Upper lobe of left lung (tissue), 6 donors: ENCODE measurements around the gene HERC3. TPM values are rescaled to one million over a fixed set of nuclear protein-coding genes. Genes with fewer than 3 reads are reported as not detected.

Source experiments
- ATAC-seq, 2 donors: fragments of 200-7000 bp; cut with Tn5 transposase; one replicate each; pipeline ENCODE4 v1.9.1; 2022; ENCODE audit warnings: mild to moderate bottlenecking in 2 of 2, moderate library complexity in 2 of 2; ENCODE audit not compliant: low FRiP score in 2 of 2
- DNase-seq, 2 donors: peaks; one replicate each; pipeline ENCODE4 v3.0.0-alpha.2; 2019 to 2020
- H3K27ac ChIP-seq, 4 donors: fragments of 200-600 bp; sonication (generic); one replicate each; pipeline ENCODE4 v1.5.1; 2016 to 2019
- H3K27me3 ChIP-seq, 4 donors: fragments of 200-600 bp; sonication (generic); one replicate each; pipeline ENCODE4 v1.5.1; 2017 to 2019
- H3K36me3 ChIP-seq, 4 donors: fragments of 200-600 bp; sonication (generic); one replicate each; pipeline ENCODE4 v1.5.1; 2016 to 2019
- H3K4me1 ChIP-seq, 4 donors: fragments of 200-600 bp; sonication (generic); one replicate each; pipeline ENCODE4 v1.5.1; 2018 to 2019
- H3K4me3 ChIP-seq, 4 donors: fragments of 200-600 bp; sonication (generic); one replicate each; pipeline ENCODE4 v1.5.1; 2017 to 2019; ENCODE audit warnings: mild to moderate bottlenecking in 2 of 4, moderate library complexity in 1 of 4
- H3K9me3 ChIP-seq, 4 donors: fragments of 200-600 bp; sonication (generic); one replicate each; pipeline ENCODE4 v1.5.1; 2018 to 2019
- EP300 ChIP-seq, 4 donors: sonication (generic); formaldehyde crosslinking; IDR thresholded peaks; one replicate each; pipeline ENCODE4 v1.5.1; 2017; ENCODE audit warnings: antibody characterized with exemption in 4 of 4, control low read depth in 2 of 4
- POLR2A ChIP-seq, 4 donors: fragments of 450-650 bp; IDR thresholded peaks; one replicate each; pipeline ENCODE4 v1.5.1; 2016 to 2017; ENCODE audit warnings: antibody characterized with exemption in 4 of 4, mild to moderate bottlenecking in 2 of 4
- POLR2AphosphoS5 ChIP-seq, 2 donors: sonication (generic); formaldehyde crosslinking; IDR thresholded peaks; one replicate each; pipeline ENCODE4 v1.5.1; 2017; ENCODE audit warnings: antibody characterized with exemption in 2 of 2
- WGBS, 2 donors: methylation state at CpG; one replicate each; pipeline ENCODE4 v1.1.5; 2017 to 2018; 5-methylcytosine and 5-hydroxymethylcytosine counted together
- total RNA-seq, 6 donors: library from RNA; depleted of rRNA in 4 of 6; stranded (reverse); fragments of >200 nt in 4 of 6; gene quantifications; one replicate each; pipeline versions ENCODE4 v1.1.0 to v1.2.1, GENCODE V29; 2016 to 2021
- TF ChIP-seq, protein P1 (sequence below), 6 experiments: fragments of 450-650 bp in 4 of 6; fragments of 200-600 bp in 2 of 6; sonication (generic) in 2 of 6; IDR thresholded peaks; one replicate each; pipeline ENCODE4 v1.5.1; 2016 to 2019; ENCODE audit warnings: antibody characterized with exemption in 6 of 6
- donor health status: DM: no; HTN: no; CAD: no; lungs with moderate emphysema.
- donor health status: DM: no; HTN: yes; CAD: no; lungs with severe emphysema.

The HERC3 gene
- total RNA-seq, 6 donors from 2014 or later, result 37.5 to 103 (median 49.7) TPM

- H3K4me3 ChIP-seq, result no peak overlapping the region
- H3K4me1 ChIP-seq, result peaks cover 0 to 6% (median 5%) of the 10 kb centered on the region in 4 donors
- peaks cover 10 to 88% (median 38%) of the 10 kb centered on the region in 4 donors for H3K36me3 ChIP-seq
- H3K9me3 ChIP-seq, result no peaks in the 10 kb centered on the region
- WGBS, 2 donors, result 86 to 89% methylated on average over 2 of the region's 2 CpGs
- ATAC-seq (no peak), DNase-seq (no peak)
- no peak overlapping the region for H3K27ac ChIP-seq
- no peak for TF ChIP-seq EP300 (IDR thresholded peaks at IDR 0.05)
- TF ChIP-seq POLR2AphosphoS5 (IDR thresholded peaks at IDR 0.05), result no peak
- TF ChIP-seq, protein P1, sequence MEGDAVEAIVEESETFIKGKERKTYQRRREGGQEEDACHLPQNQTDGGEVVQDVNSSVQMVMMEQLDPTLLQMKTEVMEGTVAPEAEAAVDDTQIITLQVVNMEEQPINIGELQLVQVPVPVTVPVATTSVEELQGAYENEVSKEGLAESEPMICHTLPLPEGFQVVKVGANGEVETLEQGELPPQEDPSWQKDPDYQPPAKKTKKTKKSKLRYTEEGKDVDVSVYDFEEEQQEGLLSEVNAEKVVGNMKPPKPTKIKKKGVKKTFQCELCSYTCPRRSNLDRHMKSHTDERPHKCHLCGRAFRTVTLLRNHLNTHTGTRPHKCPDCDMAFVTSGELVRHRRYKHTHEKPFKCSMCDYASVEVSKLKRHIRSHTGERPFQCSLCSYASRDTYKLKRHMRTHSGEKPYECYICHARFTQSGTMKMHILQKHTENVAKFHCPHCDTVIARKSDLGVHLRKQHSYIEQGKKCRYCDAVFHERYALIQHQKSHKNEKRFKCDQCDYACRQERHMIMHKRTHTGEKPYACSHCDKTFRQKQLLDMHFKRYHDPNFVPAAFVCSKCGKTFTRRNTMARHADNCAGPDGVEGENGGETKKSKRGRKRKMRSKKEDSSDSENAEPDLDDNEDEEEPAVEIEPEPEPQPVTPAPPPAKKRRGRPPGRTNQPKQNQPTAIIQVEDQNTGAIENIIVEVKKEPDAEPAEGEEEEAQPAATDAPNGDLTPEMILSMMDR (IDR thresholded peaks at IDR 0.05), result no peak
- TF ChIP-seq POLR2A (IDR thresholded peaks at IDR 0.05), result no peak
- H3K27me3 ChIP-seq, result no peaks in the 10 kb centered on the region
Observed at GRCh38 chr4:88724406-88724805, 132.1 kb downstream of the HERC3 start.

DNA sequence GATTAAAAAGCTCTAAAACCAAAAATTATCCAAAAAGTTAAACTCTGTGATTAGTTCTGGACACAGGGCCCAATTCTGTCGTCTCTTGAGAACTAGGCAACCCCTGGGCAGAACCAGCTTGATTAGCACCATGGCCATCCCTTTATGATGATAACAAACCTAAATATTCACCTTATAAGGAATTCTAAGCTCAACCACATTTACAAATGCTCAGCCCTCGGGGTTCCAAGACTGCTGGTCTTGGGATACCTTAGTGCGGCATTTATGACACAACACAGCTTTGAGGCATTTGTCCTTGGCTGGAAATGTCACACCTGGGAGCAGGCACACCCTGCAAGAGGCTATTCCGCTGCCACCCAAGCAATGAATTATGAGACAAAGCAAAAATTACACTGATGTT lies 132.9 kb downstream of the HERC3 start:
- Histone ChIP-seq H3K4me1 (peaks cover 0 to 6% (median 5%) of the 10 kb centered on the region in 4 donors), H3K27ac (no peak overlapping the region), H3K36me3 (peaks cover 10 to 90% (median 39%) of the 10 kb centered on the region in 4 donors), H3K4me3 (no peak overlapping the region), H3K9me3 (no peaks in the 10 kb centered on the region), H3K27me3 (no peaks in the 10 kb centered on the region)
- DNase-seq (no peak), ATAC-seq (no peak)
- WGBS, 2 donors, result 85 to 92% methylated on average over 4 of the region's 4 CpGs
- TF ChIP-seq EP300 (IDR thresholded peaks at IDR 0.05), result no peak
- no peak for TF ChIP-seq POLR2A (IDR thresholded peaks at IDR 0.05)
- TF ChIP-seq POLR2AphosphoS5 (IDR thresholded peaks at IDR 0.05), result no peak
- TF ChIP-seq, protein P1 (IDR thresholded peaks at IDR 0.05), result no peak

GRCh38 chr4:88725986-88726385 lies 133.7 kb downstream of the HERC3 start:
- no peaks in the 10 kb centered on the region for H3K27me3 ChIP-seq
- H3K36me3 ChIP-seq, result peaks cover 10 to 90% (median 43%) of the 10 kb centered on the region in 4 donors
- no peak for DNase-seq
- no peak for ATAC-seq
- WGBS, 2 donors, result 78 to 87% methylated on average over 2 of the region's 2 CpGs
- no peak overlapping the region for H3K4me3 ChIP-seq
- TF ChIP-seq EP300 (IDR thresholded peaks at IDR 0.05), result no peak
- TF ChIP-seq, protein P1 (IDR thresholded peaks at IDR 0.05), result no peak
- TF ChIP-seq POLR2A (IDR thresholded peaks at IDR 0.05), result no peak
- TF ChIP-seq POLR2AphosphoS5 (IDR thresholded peaks at IDR 0.05), result no peak
- peaks cover 2 to 5% (median 4%) of the 10 kb centered on the region in 4 donors for H3K4me1 ChIP-seq
- H3K27ac ChIP-seq, result no peak overlapping the region
- H3K9me3 ChIP-seq, result no peaks in the 10 kb centered on the region

DNA sequence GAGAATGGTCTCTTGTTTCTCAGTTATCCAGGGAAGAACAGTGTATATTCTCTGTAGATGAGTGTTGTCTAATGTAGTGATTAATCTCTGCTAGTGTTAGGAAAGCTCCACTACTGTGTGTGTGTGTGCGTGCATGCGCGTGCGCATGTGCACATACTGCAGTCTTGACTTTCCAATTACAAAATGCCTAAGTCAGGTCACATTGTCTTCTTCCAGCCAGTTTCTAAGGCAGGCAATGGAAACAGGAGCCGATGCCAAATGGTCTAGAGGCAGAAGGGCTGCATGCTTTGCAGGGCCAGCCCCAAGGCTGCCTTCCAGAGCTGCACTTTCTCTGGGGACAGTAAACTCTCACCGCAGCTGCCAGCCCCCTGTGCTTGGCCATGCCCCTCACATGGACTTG lies 135.9 kb downstream of the HERC3 start:
- peak in 1 of 2 donors; percentile 6 for DNase-seq
- WGBS, 2 donors, result 82 to 95% methylated on average over 6 of the region's 6 CpGs
- no peak overlapping the region for H3K27ac ChIP-seq
- ATAC-seq, result peak in 1 of 2 donors; percentile 15
- H3K4me3 ChIP-seq, result no peak overlapping the region
- H3K9me3 ChIP-seq, result no peaks in the 10 kb centered on the region
- H3K36me3 ChIP-seq, result peaks cover 10 to 79% (median 35%) of the 10 kb centered on the region in 4 donors
- TF ChIP-seq EP300 (IDR thresholded peaks at IDR 0.05), result no peak
- no peak for TF ChIP-seq POLR2A (IDR thresholded peaks at IDR 0.05)
- TF ChIP-seq, protein P1 (IDR thresholded peaks at IDR 0.05), result no peak
- TF ChIP-seq POLR2AphosphoS5 (IDR thresholded peaks at IDR 0.05), result no peak
- H3K4me1 ChIP-seq, result peaks cover 2 to 5% (median 4%) of the 10 kb centered on the region in 4 donors
- no peaks in the 10 kb centered on the region for H3K27me3 ChIP-seq

GRCh38 chr4:88729146-88729760 lies 137.0 kb downstream of the HERC3 start:
- 62 to 67% methylated on average over 6 of the region's 6 CpGs for WGBS, 2 donors
- Histone ChIP-seq H3K4me3 (no peak overlapping the region), H3K27me3 (no peaks in the 10 kb centered on the region), H3K9me3 (no peaks in the 10 kb centered on the region), H3K36me3 (peaks cover 10 to 69% (median 30%) of the 10 kb centered on the region in 4 donors), H3K27ac (no peak overlapping the region), H3K4me1 (peaks cover 2 to 5% (median 4%) of the 10 kb centered on the region in 4 donors)
- ATAC-seq (peak in 1 of 2 donors; percentile 34), DNase-seq (no peak)
- TF ChIP-seq EP300 (IDR thresholded peaks at IDR 0.05), result peak in 2 of 4 donors; percentile 17 to 22
- TF ChIP-seq, protein P1 (IDR thresholded peaks at IDR 0.05), result no peak
